HG02610 (cell line): ENCODE measurements around the gene MTURN.

ENCODE experiments used
- ATAC-seq: cut with Tn5 transposase; IDR thresholded peaks from one replicate; pipeline ENCODE4 v1.9.1; 2021; ENCODE audit warnings: mild to moderate bottlenecking, moderate library complexity; ENCODE audit not compliant: unreplicated experiment

MTURN gene

GRCh38 chr7:30159698-30160143, 24.9 kb downstream of the MTURN start:
- ATAC-seq, result peak; percentile 30

GRCh38 chr7:30160329-30160728, 25.5 kb downstream of the MTURN start:
- ATAC-seq, result no peak

GRCh38 chr7:30162133-30162532, 27.3 kb downstream of the MTURN start:
- ATAC-seq, result no peak

GRCh38 chr7:30162622-30163124, 27.9 kb downstream of the MTURN start:
- ATAC-seq, result peak; percentile 25

- ATAC-seq, result peak; percentile 48
Observed at GRCh38 chr7:30163231-30163894, 28.6 kb downstream of the MTURN start.

GRCh38 chr7:30164567-30164966, 29.8 kb downstream of the MTURN start:
- no peak for ATAC-seq

GRCh38 chr7:30165590-30165989, 30.8 kb downstream of the MTURN start:
- no peak for ATAC-seq

GRCh38 chr7:30166155-30166840, 31.5 kb downstream of the MTURN start:
- ATAC-seq, result no peak

GRCh38 chr7:30166841-30167235, 32.1 kb downstream of the MTURN start:
- ATAC-seq, result no peak

GRCh38 chr7:30167901-30168300, 33.1 kb downstream of the MTURN start:
- no peak for ATAC-seq

GRCh38 chr7:30168835-30169573, 34.2 kb downstream of the MTURN start:
- ATAC-seq, result no peak

GRCh38 chr7:30169579-30169978, 34.8 kb downstream of the MTURN start:
- ATAC-seq, result no peak

- no peak for ATAC-seq
Observed at GRCh38 chr7:30170476-30171205, 35.9 kb downstream of the MTURN start.

- no peak for ATAC-seq
Observed at GRCh38 chr7:30171766-30172447, 37.1 kb downstream of the MTURN start.

- ATAC-seq, result no peak
Observed at GRCh38 chr7:30172451-30172850, 37.7 kb downstream of the MTURN start.

GRCh38 chr7:30173058-30173897, 38.5 kb downstream of the MTURN start:
- ATAC-seq, result no peak

- no peak for ATAC-seq
Observed at GRCh38 chr7:30175180-30175579, 40.4 kb downstream of the MTURN start.

GRCh38 chr7:30175636-30176147, 40.9 kb downstream of the MTURN start:
- no peak for ATAC-seq

GRCh38 chr7:30176463-30177109, 41.8 kb downstream of the MTURN start:
- no peak for ATAC-seq
